Muscle of leg (tissue), 11 donors: ENCODE measurements around the gene RBM43. TPM values are rescaled to one million over a fixed set of nuclear protein-coding genes. Genes with fewer than 3 reads are reported as not detected.
"Not testable (repeated sequence)": the region's sequence is repeated elsewhere in the genome, so short reads cannot be mapped to it uniquely, and the experiment has no call there.

ENCODE experiments used
- DNase-seq: peaks from one replicate; pipeline ENCODE4 v3.0.0; 2013
- H3K27ac ChIP-seq: one replicate; pipeline ENCODE4 v1.5.1; 2013; ENCODE audit warnings: mild to moderate bottlenecking, low read length, control low read depth
- H3K27me3 ChIP-seq: one replicate; pipeline ENCODE4 v1.6.1; 2013; ENCODE audit warnings: low read length; ENCODE audit not compliant: control insufficient read depth, insufficient read depth
- H3K36me3 ChIP-seq: one replicate; pipeline ENCODE4 v1.6.1; 2013; ENCODE audit warnings: low read length; ENCODE audit not compliant: control insufficient read depth, insufficient read depth
- H3K4me1 ChIP-seq: one replicate; pipeline ENCODE4 v1.6.1; 2013; ENCODE audit warnings: low read length; ENCODE audit not compliant: control insufficient read depth, insufficient read depth
- H3K4me3 ChIP-seq: one replicate; pipeline ENCODE4 v1.5.1; 2013; ENCODE audit warnings: low read length, control low read depth
- H3K9me3 ChIP-seq: replicated peaks from 2 replicates; pipeline ENCODE4 v1.6.1; 2013; ENCODE audit warnings: low read depth, low read length; ENCODE audit not compliant: control insufficient read depth
- WGBS: methylation state at CpG from one replicate; pipeline ENCODE4 v1.1.5; 2013; ENCODE audit warnings: missing lambda C conversion rate; ENCODE audit not compliant: insufficient coverage; 5-methylcytosine and 5-hydroxymethylcytosine counted together
- polyA plus RNA-seq, 8 donors: library from polyadenylated mRNA; unstranded; fragments of 120-200 nt; gene quantifications; one replicate each; pipeline versions ENCODE4 v1.2.1 to v1.2.3, GENCODE V29; 2013; ENCODE audit warnings: inconsistent platforms in 1 of 8, low replicate concordance in 1 of 8; ENCODE audit not compliant: insufficient read length in 8 of 8, insufficient read depth in 1 of 8
- total RNA-seq: library from RNA; stranded (reverse); fragments of 120-200 nt; gene quantifications from one replicate; pipeline ENCODE4 v1.2.4, GENCODE V29; 2013

RBM43 gene
- total and polyA plus RNA-seq, 9 donors: 5.8 to 11.0 (median 8.0) TPM

DNA sequence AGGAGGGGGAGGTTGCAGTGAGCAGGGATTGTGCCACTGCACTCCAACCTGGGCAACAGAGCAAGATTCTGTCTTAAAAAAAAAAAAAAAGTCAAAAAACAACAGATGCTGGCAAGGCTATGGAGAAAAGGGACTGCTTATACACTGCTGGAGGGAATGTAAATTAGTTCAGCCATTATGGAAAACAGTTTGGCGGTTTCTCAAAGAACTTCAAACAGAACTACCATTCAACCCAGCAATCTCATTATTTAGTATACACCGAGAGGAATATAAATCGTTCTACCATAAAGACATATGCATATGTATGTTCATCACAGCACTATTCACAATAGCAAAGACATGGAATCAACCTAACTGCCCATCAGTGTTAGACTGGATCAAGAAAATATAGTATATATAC, 27.9 kb downstream of the RBM43 start:
- not testable (repeated sequence) for H3K36me3 ChIP-seq, H3K4me3 ChIP-seq, DNase-seq, H3K9me3 ChIP-seq, H3K27ac ChIP-seq, H3K27me3 ChIP-seq, H3K4me1 ChIP-seq
- no CpG with 5 or more reads among the region's 3 CpGs for WGBS

DNA sequence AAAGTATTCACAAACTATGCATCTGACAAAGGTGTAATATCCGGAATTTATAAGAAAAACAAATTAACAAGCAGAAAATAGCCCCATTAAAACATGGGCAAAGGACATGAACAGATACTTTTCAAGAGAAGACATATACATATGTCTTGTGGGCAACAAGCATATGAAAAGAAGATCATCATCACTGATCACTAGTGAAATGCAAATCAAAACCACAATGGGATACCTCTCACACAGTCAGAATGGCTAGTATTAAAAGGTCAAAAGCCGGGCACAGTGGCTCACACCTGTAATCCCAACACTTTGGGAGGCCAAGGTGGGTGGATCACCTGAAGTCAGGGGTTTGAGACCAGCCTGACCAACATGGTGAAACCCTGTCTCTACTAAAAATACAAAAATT, 28.4 kb downstream of the RBM43 start:
- not testable (repeated sequence) for H3K9me3 ChIP-seq, DNase-seq, H3K36me3 ChIP-seq, H3K27ac ChIP-seq, H3K4me1 ChIP-seq, H3K27me3 ChIP-seq, H3K4me3 ChIP-seq
- WGBS: no CpG with 5 or more reads among the region's 2 CpGs

DNA sequence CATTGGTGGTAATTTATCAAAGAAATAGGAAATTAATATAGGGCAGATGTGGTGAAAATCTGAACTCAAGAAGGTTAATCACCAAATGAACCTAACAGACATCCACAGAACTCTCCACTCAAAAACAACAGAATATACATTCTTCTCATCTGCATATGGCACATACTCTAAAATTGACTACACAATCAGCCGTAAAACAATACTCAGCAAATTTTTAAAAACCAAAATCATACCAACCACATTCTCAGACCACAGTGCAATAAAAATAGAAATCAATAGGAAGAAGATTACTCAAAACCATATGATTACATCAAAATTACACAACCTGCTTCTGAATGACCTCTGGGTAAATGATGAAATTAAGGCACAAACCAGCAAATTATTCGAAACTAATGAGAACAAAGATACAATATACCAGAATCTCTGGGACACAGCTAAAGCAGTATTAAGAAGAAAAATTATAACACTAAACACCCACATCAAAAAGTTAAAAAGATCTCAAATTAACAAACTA, 31.0 kb downstream of the RBM43 start:
- Histone ChIP-seq H3K4me3 (no peak overlapping the region), H3K27me3 (no peaks in the 10 kb centered on the region), H3K9me3 (no peaks in the 10 kb centered on the region), H3K36me3 (no peaks in the 10 kb centered on the region), H3K27ac (no peak overlapping the region), H3K4me1 (no peaks in the 10 kb centered on the region)
- whole genome bisulfite sequencing: no CpG with 5 or more reads among the region's 2 CpGs
- DNase-seq: no peak

DNA sequence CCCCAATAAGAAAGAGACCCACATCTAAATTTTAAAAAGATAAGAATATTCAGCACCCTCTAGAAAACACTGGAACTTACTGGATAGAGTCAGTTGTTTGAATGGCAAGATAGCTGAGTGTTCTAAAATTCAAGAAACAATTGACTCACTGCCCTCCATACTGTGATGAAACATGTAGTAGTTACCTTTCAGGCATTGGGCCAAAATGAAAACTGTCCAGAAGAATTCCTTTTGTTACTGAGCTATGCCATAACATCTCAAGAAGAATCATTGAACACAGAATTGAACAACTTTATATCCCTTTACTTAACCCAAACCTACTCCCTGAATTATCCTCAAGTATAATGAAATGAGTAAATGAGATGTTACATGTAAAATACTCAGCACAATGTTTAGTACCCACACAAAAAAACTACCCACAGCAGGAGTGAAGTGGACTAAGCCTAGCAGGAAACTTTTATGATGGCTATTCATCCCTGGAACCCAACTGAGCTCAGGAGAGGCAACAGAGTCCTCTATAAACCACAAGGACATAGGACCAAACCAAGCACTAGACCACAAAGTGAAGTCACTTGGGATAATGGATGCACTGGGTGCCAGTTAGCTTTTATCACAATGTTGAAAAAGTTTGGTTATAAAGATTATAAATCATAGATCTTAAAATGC, 32.7 kb downstream of the RBM43 start:
- Histone ChIP-seq H3K4me1 (no peaks in the 10 kb centered on the region), H3K27ac (no peak overlapping the region), H3K4me3 (no peak overlapping the region), H3K36me3 (no peaks in the 10 kb centered on the region), H3K9me3 (no peaks in the 10 kb centered on the region), H3K27me3 (no peaks in the 10 kb centered on the region)
- no peak for DNase-seq

DNA sequence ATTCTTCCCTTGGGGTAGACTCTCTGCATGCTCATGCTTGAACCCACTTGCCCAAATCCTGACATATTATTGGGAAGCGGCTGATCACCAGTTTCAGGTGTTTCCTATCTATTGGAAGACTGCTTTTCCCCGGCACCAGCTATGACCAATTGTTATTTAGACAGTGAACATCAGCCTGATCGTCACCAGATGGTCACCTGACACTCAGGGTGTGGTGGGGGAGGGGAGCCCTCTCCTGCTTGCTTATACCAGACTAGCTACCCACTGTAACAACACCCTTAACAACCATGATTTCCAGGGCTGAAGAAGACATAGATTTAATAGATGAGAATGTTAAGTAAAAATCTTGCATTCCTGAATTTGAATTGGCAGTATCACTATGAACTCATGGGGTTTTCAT, 44.3 kb downstream of the RBM43 start:
- H3K27ac ChIP-seq: no peak overlapping the region
- H3K27me3 ChIP-seq: no peaks in the 10 kb centered on the region
- no peaks in the 10 kb centered on the region for H3K4me1 ChIP-seq
- 100% methylated on average over 1 of the region's 3 CpGs for WGBS
- H3K36me3 ChIP-seq: no peaks in the 10 kb centered on the region
- H3K4me3 ChIP-seq: no peak overlapping the region
- DNase-seq: no peak
- H3K9me3 ChIP-seq: no peaks in the 10 kb centered on the region

DNA sequence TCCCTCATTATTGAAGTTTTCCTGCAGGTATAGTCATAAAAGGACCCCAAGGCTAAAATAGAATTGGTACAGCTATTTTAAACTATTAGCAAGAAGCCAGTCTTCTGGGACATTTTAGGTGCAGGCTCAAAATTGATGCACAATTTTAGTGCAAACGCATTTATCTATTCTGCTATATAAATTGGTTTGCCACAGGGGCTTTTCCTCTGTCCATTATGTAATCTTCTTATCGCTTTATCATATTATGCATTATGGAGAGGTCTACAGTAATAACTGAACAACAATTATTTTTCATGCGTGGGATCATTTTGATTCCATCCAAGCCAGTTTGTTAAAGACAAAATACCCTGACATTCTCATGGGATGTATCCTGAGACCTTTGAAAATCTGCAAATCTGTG, 54.6 kb downstream of the RBM43 start:
- H3K4me3 ChIP-seq: no peak overlapping the region
- no peaks in the 10 kb centered on the region for H3K9me3 ChIP-seq
- H3K27me3 ChIP-seq: no peaks in the 10 kb centered on the region
- DNase-seq: no peak
- no peaks in the 10 kb centered on the region for H3K36me3 ChIP-seq
- whole genome bisulfite sequencing: no CpG with 5 or more reads among the region's 3 CpGs
- H3K4me1 ChIP-seq: no peaks in the 10 kb centered on the region
- H3K27ac ChIP-seq: no peak overlapping the region

DNA sequence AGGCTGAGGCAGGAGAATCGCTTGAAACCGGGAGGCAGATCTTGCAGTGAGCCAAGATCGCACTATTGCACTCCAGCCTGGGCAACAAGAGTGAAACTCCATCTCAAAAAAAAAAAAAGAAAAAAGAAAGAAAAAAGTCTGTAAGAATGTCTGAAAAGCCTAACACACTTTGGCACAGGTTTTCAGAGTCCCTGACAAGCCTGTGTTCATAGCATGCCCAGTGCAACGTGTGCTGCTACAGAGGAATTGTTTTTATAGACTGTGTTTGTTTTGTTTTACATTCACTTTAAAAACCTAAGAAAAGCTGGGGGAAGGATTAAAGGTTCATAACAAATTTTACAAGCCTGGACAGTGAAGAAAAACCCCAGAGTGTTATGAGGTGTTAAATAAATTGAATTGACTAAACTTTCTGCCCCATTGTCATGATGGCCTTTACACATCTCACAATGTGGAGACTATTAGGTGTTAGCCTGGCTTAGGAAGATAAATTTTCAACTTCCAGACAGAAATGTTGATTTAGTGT, 55.2 kb downstream of the RBM43 start:
- Histone ChIP-seq H3K27me3 (no peaks in the 10 kb centered on the region), H3K4me3 (no peak overlapping the region), H3K36me3 (no peaks in the 10 kb centered on the region), H3K4me1 (no peaks in the 10 kb centered on the region), H3K27ac (no peak overlapping the region), H3K9me3 (no peaks in the 10 kb centered on the region)
- WGBS: no CpG with 5 or more reads among the region's 4 CpGs
- no peak for DNase-seq

DNA sequence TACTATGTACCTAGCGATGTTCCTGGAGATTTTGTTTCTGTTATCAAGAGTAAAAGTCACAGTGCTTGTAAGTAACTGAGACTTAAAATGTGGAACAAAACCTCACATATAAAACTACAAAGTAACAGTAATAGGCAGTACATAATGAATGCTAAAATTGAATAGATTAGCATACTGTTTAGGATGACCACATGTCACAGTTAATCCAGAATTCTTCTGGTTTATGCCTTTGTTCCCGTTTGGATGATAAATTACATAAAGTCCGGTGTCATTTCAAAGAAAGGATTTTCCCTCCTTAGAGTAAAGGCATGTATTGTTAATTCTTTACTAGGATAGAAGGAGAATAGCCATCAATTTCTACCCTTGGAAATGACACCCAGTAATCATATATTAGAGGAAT, 56.1 kb downstream of the RBM43 start:
- Histone ChIP-seq H3K4me1 (no peaks in the 10 kb centered on the region), H3K27ac (no peak overlapping the region), H3K27me3 (no peaks in the 10 kb centered on the region), H3K9me3 (no peaks in the 10 kb centered on the region), H3K36me3 (no peaks in the 10 kb centered on the region), H3K4me3 (no peak overlapping the region)
- WGBS: no CpG with 5 or more reads among the region's 3 CpGs
- no peak for DNase-seq

DNA sequence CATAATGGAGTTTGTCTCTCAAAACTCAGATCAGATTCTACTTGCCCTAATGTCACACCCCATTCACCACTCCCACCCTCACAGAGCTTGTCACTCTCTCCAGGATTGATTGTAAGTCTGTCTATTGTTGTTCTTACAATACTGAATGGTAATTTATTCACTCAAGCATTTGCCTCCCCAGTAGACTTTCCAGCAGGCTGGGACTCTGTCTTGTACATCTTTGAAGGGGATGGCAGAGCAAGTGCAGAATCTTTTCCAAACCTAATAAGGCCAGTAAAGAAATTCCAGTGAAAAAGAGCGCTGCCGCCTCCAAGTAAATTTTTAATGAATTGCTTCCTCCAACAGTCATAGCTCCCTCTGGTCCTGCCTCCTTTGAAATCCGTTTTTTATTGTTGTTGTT, 56.9 kb downstream of the RBM43 start:
- no peak for DNase-seq
- H3K4me3 ChIP-seq: no peak overlapping the region
- no peaks in the 10 kb centered on the region for H3K4me1 ChIP-seq
- no peak overlapping the region for H3K27ac ChIP-seq
- no peaks in the 10 kb centered on the region for H3K27me3 ChIP-seq
- no peaks in the 10 kb centered on the region for H3K36me3 ChIP-seq
- H3K9me3 ChIP-seq: no peaks in the 10 kb centered on the region
- no CpG with 5 or more reads among the region's 3 CpGs for WGBS

DNA sequence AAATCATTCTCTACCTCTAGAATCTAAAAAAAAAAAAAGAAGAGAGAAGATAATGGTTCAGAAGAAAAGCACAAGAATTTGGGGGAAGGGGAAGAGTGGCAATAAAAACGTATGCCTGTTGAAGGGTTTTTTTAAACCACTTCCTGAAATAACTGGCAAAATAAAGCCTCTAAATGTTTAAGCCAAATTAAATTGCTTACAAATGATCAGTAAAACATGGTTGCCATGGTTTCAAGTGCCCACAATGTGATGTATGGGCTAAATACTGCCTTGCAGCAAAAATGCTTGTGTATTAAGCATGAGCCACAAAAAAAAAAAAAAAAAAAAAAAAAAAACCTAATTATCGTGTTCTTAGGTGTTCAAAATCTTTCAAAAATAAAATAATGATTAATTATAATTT, 60.8 kb downstream of the RBM43 start:
- no peaks in the 10 kb centered on the region for H3K36me3 ChIP-seq
- H3K27me3 ChIP-seq: no peaks in the 10 kb centered on the region
- WGBS: no CpG with 5 or more reads among the region's 2 CpGs
- no peaks in the 10 kb centered on the region for H3K4me1 ChIP-seq
- no peak for DNase-seq
- H3K9me3 ChIP-seq: no peaks in the 10 kb centered on the region
- no peak overlapping the region for H3K4me3 ChIP-seq
- no peak overlapping the region for H3K27ac ChIP-seq

DNA sequence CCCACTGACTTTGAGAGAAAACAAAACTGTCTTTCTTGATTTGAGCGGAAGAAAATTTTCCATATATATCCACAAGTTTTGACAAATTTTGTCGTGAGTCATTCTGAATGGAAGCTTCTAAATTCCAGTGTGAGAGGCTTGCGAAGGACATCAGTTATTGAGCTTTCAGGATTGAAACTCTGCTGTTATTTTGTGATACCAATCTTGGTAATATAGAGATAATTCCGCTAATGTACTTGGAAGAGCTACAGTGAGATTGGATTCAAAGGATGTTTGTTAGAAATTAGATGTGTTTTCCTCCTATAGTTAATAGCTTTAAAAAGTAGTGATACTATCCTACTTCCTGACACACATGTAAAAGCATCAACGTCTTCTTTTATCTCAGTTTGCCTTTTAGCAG, 61.4 kb downstream of the RBM43 start:
- no peaks in the 10 kb centered on the region for H3K9me3 ChIP-seq
- 75% methylated on average over 1 of the region's 5 CpGs for WGBS
- no peak overlapping the region for H3K4me3 ChIP-seq
- no peaks in the 10 kb centered on the region for H3K36me3 ChIP-seq
- H3K4me1 ChIP-seq: no peaks in the 10 kb centered on the region
- H3K27ac ChIP-seq: no peak overlapping the region
- DNase-seq: no peak
- no peaks in the 10 kb centered on the region for H3K27me3 ChIP-seq
